Endothelial cell (in vitro differentiated cells): Measurements from ENCODE around the gene DEGS2. TPM values are rescaled to one million over a fixed set of nuclear protein-coding genes. Genes with fewer than 3 reads are reported as not detected.

Experiments
- DNase-seq: peaks from one replicate; pipeline ENCODE4 v3.0.0; 2021; ENCODE audit warnings: low spot score
- H3K27ac Mint-ChIP-seq: one replicate; pipeline ENCODE4 v1.8.0; 2021; ENCODE audit warnings: mixed read lengths, inconsistent platforms; ENCODE audit not compliant: unreplicated experiment
- H3K27me3 Mint-ChIP-seq: one replicate; pipeline ENCODE4 v1.8.0; 2021; ENCODE audit warnings: mild to moderate bottlenecking, moderate library complexity, mixed read lengths, inconsistent platforms; ENCODE audit not compliant: unreplicated experiment
- H3K36me3 Mint-ChIP-seq: one replicate; pipeline ENCODE4 v1.8.0; 2021; ENCODE audit warnings: mild to moderate bottlenecking, low read depth, mixed read lengths, inconsistent platforms; ENCODE audit not compliant: unreplicated experiment
- H3K4me1 Mint-ChIP-seq: one replicate; pipeline ENCODE4 v1.8.0; 2021; ENCODE audit warnings: mild to moderate bottlenecking, mixed read lengths, inconsistent platforms; ENCODE audit not compliant: unreplicated experiment
- H3K4me3 Mint-ChIP-seq: one replicate; pipeline ENCODE4 v1.8.0; 2021; ENCODE audit warnings: mild to moderate bottlenecking, mixed read lengths, inconsistent platforms; ENCODE audit not compliant: unreplicated experiment
- H3K9me3 Mint-ChIP-seq: one replicate; pipeline ENCODE4 v1.8.0; 2021; ENCODE audit warnings: mixed read lengths, inconsistent platforms; ENCODE audit not compliant: unreplicated experiment
- total RNA-seq: library from RNA; stranded (reverse); fragmentation: NEBNext Ultra II Directional; extraction: Animal tissue kit (Norgen Biotek cat#: 25700); gene quantifications from one replicate; pipeline ENCODE4 v1.2.1, GENCODE V29; 2021; ENCODE audit not compliant: unreplicated experiment
- TF ChIP-seq, protein P1 (sequence below): fragments of 200-600 bp; sonication (generic); IDR thresholded peaks from one replicate; pipeline ENCODE4 v1.5.0; 2021; ENCODE audit warnings: antibody characterized with exemption; ENCODE audit not compliant: unreplicated experiment

DEGS2 gene
- total RNA-seq, 1 donor from 2014 or later, result not detected

GRCh38 chr14:100123618-100124017 lies 35.8 kb downstream of the DEGS2 start:
- H3K27ac Mint-ChIP-seq, result no peak overlapping the region
- H3K36me3 Mint-ChIP-seq, result peaks cover 25% of the 10 kb centered on the region
- peaks cover 10% of the 10 kb centered on the region for H3K4me1 Mint-ChIP-seq
- no peak for DNase-seq
- H3K27me3 Mint-ChIP-seq, result peaks cover 7% of the 10 kb centered on the region
- no peak overlapping the region for H3K4me3 Mint-ChIP-seq
- H3K9me3 Mint-ChIP-seq, result no peaks in the 10 kb centered on the region
- TF ChIP-seq, protein P1, sequence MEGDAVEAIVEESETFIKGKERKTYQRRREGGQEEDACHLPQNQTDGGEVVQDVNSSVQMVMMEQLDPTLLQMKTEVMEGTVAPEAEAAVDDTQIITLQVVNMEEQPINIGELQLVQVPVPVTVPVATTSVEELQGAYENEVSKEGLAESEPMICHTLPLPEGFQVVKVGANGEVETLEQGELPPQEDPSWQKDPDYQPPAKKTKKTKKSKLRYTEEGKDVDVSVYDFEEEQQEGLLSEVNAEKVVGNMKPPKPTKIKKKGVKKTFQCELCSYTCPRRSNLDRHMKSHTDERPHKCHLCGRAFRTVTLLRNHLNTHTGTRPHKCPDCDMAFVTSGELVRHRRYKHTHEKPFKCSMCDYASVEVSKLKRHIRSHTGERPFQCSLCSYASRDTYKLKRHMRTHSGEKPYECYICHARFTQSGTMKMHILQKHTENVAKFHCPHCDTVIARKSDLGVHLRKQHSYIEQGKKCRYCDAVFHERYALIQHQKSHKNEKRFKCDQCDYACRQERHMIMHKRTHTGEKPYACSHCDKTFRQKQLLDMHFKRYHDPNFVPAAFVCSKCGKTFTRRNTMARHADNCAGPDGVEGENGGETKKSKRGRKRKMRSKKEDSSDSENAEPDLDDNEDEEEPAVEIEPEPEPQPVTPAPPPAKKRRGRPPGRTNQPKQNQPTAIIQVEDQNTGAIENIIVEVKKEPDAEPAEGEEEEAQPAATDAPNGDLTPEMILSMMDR, result no peak

- TF ChIP-seq, protein P1, result no peak
- peaks cover 7% of the 10 kb centered on the region for H3K4me1 Mint-ChIP-seq
- H3K4me3 Mint-ChIP-seq, result peak overlapping the region; percentile 13
- no peaks in the 10 kb centered on the region for H3K9me3 Mint-ChIP-seq
- peaks cover 25% of the 10 kb centered on the region for H3K36me3 Mint-ChIP-seq
- H3K27ac Mint-ChIP-seq, result no peak overlapping the region
- no peak for DNase-seq
- H3K27me3 Mint-ChIP-seq, result peaks cover 7% of the 10 kb centered on the region
These were observed 36.8 kb downstream of the DEGS2 start for GRCh38 chr14:100122481-100123223.

GRCh38 chr14:100121643-100122480 lies 37.6 kb downstream of the DEGS2 start:
- TF ChIP-seq, protein P1, result no peak
- Mint-ChIP-seq H3K4me3 (no peak overlapping the region), H3K27ac (no peak overlapping the region), H3K36me3 (peaks cover 25% of the 10 kb centered on the region), H3K4me1 (peaks cover 2% of the 10 kb centered on the region), H3K27me3 (peaks cover 9% of the 10 kb centered on the region), H3K9me3 (no peaks in the 10 kb centered on the region)
- DNase-seq, result no peak

DNA sequence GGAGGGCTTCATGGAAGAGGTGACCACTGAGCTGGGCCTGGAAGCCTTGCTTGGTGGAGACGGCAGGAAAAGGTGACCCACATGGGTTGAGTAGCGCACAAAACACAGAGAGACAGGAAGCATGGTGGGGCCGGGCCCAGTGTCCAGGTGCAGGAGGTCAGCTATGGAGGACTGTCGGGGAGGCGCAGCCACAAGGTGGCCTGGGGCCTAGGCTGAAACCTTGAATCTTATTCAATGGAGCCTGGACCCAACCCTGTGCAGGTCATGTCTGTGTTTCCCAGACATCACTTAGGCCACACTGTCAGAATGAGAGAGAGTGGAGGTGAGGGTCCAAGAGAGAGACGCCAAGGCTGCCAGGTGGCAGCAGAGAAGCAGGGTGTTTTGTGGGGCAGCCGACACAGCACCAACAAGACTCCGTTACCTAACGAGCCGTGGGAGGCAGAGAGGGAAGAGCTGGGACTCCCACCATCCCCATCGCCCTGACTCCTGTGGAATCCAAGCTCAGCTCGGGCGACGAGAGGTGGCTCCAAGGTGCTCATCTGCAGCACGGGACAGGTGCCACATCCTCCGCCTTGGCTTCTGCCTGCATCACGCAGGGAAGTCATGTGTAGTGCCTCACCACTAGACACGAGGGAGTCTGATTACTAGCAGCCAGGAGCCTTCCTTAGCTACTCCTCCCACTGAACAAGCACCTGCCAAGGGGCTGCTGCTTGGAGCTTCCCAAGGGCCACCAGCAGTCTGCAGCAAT lies 38.7 kb downstream of the DEGS2 start:
- Mint-ChIP-seq H3K4me3 (no peak overlapping the region), H3K9me3 (no peaks in the 10 kb centered on the region), H3K36me3 (peaks cover 30% of the 10 kb centered on the region), H3K27me3 (peaks cover 11% of the 10 kb centered on the region), H3K4me1 (peaks cover 2% of the 10 kb centered on the region), H3K27ac (no peak overlapping the region)
- DNase-seq, result no peak
- TF ChIP-seq, protein P1, result no peak
